SHP77 treated with DMSO at 0.1 percent for 48 hours (cell line): ENCODE data around the gene P3H2.

Experiments
- DNase-seq: peaks from one replicate; lab custom pipeline; 2025; lab: John Stamatoyannopoulos, UW

The P3H2 gene

GRCh38 chr3:190016966-190017365 lies 103.7 kb downstream of the P3H2 start:
- no peak for DNase-seq

- DNase-seq = no peak
Observed at GRCh38 chr3:190014940-190015339, 105.8 kb downstream of the P3H2 start.

- no peak for DNase-seq
Observed at GRCh38 chr3:190013943-190014924, 106.5 kb downstream of the P3H2 start.

- no peak for DNase-seq
Observed at GRCh38 chr3:190012784-190013183, 107.9 kb downstream of the P3H2 start.

- DNase-seq = no peak
Observed at GRCh38 chr3:190012314-190012782, 108.3 kb downstream of the P3H2 start.

GRCh38 chr3:190010486-190010885 lies 110.2 kb downstream of the P3H2 start:
- no peak for DNase-seq

- DNase-seq = no peak
Observed at GRCh38 chr3:190009614-190010013, 111.1 kb downstream of the P3H2 start.

GRCh38 chr3:190008432-190008831 lies 112.3 kb downstream of the P3H2 start:
- no peak for DNase-seq

- DNase-seq = no peak
Observed at GRCh38 chr3:190005343-190006113, 115.2 kb downstream of the P3H2 start.

GRCh38 chr3:190004656-190005055 lies 116.0 kb downstream of the P3H2 start:
- DNase-seq = no peak

- no peak for DNase-seq
Observed at GRCh38 chr3:190003681-190004123, 117.0 kb downstream of the P3H2 start.

GRCh38 chr3:190003068-190003467 lies 117.6 kb downstream of the P3H2 start:
- DNase-seq = no peak

GRCh38 chr3:190001426-190001825 lies 119.3 kb downstream of the P3H2 start:
- no peak for DNase-seq

- DNase-seq = no peak
Observed at GRCh38 chr3:190000861-190001196, 119.9 kb downstream of the P3H2 start.

GRCh38 chr3:190000187-190000860 lies 120.4 kb downstream of the P3H2 start:
- DNase-seq = no peak

- no peak for DNase-seq
Observed at GRCh38 chr3:189999718-190000117, 121.0 kb downstream of the P3H2 start.

GRCh38 chr3:189995129-189995528 lies 125.6 kb downstream of the P3H2 start:
- DNase-seq = no peak

GRCh38 chr3:189990826-189991225 lies 129.9 kb downstream of the P3H2 start:
- DNase-seq = no peak

- no peak for DNase-seq
Observed at GRCh38 chr3:189988854-189989253, 131.8 kb downstream of the P3H2 start.

- no peak for DNase-seq
Observed at GRCh38 chr3:189988322-189988721, 132.4 kb downstream of the P3H2 start.

- no peak for DNase-seq
Observed at GRCh38 chr3:189985948-189986347, 134.7 kb downstream of the P3H2 start.

GRCh38 chr3:189983612-189984011 lies 137.1 kb downstream of the P3H2 start:
- no peak for DNase-seq
